Prostate gland (tissue), 2 donors: ENCODE data around the gene LRRC31.

Experiments
- CTCF ChIP-seq, 4 experiments: fragments of 200-600 bp in 2 of 4; fragments of 450-650 bp in 2 of 4; sonication (generic) in 2 of 4; IDR thresholded peaks; 1 replicate in 3 of 4; 2 replicates in 1 of 4; pipeline ENCODE4 v1.5.1; 2016 to 2019; ENCODE audit warnings: antibody characterized with exemption in 4 of 4, mild to moderate bottlenecking in 2 of 4, moderate library complexity in 2 of 4
- POLR2AphosphoS5 ChIP-seq: sonication (generic); formaldehyde crosslinking; IDR thresholded peaks from one replicate; pipeline ENCODE4 v1.6.1; 2017; ENCODE audit warnings: antibody characterized with exemption

GRCh38 chr3:169911272-169911671 lies 41.5 kb upstream of the LRRC31 start, which contains the start of gene SAMD7:
- TF ChIP-seq CTCF (IDR thresholded peaks at IDR 0.05), result no peak
- no peak for TF ChIP-seq POLR2AphosphoS5
